Hematopoietic multipotent progenitor cell treated with erythropoietin and hydrocortisone succinate and interleukin-3 and kit ligand, for 4 days (in vitro differentiated cells): Measurements from ENCODE around the gene EGFL6.
A peak's percentile ranks its signal among the peaks of the same experiment; 100 is the strongest.
"Not testable (repeated sequence)": the region's sequence is repeated elsewhere in the genome, so short reads cannot be mapped to it uniquely, and the experiment has no call there.

Source experiments
- DNase-seq: peaks from one replicate; pipeline ENCODE4 v3.0.0-alpha.2; 2015

EGFL6 gene

GRCh38 chrX:13654116-13654515 is 84.7 kb downstream of the EGFL6 start:
- DNase-seq, result no peak

- DNase-seq, result no peak
These were observed 86.3 kb downstream of the EGFL6 start for GRCh38 chrX:13655674-13656073.

DNA sequence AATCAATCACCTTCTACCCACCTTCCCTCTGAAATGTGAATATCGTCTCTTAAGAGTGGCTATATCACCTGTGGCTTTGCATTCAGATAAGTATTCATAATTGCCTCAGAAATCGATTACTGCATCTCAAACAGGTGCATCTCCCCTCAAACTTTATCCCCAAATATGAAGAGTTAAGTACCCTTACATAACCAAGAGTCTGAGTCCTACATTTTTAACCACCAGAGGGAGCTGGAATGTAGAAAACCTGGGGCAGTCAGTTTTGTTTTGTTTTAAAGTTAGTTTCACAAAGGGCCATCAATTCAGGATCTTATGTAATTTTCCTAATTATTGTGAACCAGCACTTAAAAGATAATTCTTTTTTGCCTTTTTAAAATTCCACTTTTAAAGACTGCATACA is 89.2 kb downstream of the EGFL6 start:
- peak; percentile 78 for DNase-seq

DNA sequence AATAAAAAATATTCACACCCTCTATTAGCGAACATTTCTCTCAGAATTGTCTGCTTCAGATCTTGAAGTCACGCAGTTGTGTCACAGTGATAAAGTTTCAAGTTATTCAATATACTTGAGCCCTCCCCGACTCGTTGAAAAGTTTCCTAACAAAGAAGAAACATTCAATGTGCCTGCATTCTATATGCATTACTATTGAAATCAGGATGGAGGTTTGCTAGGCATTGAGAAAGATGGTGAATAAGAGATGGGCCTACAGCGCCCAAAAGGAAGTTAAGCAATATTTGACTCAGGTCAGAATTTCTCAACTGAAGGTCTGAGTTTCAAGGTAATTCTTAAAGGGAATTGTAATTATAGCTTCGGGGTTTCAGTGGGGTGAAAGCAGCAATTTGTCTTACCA is 89.7 kb downstream of the EGFL6 start:
- peak; percentile 51 for DNase-seq

DNA sequence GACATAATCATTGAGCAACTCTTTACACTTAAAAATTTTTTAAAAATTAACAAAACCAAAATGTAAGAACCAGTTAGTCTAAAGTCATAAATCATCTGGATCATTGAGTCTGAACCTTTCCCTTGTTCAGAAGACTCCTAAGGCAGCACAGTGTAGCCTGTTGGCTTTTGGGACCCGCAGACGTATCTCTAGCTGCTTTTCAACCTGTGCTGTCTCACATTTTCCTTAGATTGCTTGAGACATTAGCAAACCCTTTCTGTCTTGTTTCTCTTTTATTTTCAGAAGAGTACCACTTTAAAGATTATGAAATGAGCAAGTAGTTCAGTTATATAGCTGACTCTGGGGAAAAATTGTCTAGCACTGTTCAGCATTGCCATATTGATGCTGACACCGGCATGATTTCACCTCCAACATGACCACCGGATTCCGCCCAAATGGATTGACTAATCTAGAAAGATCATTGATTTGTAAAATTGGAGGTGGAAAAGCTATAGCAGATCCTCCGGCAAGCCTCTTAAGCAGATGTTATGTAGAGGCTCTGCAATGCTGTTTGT is 92.4 kb downstream of the EGFL6 start:
- no peak for DNase-seq

GRCh38 chrX:13662355-13662791 is 93.0 kb downstream of the EGFL6 start:
- no peak for DNase-seq

- DNase-seq, result no peak
These were observed 94.6 kb downstream of the EGFL6 start for GRCh38 chrX:13664020-13664419.

DNA sequence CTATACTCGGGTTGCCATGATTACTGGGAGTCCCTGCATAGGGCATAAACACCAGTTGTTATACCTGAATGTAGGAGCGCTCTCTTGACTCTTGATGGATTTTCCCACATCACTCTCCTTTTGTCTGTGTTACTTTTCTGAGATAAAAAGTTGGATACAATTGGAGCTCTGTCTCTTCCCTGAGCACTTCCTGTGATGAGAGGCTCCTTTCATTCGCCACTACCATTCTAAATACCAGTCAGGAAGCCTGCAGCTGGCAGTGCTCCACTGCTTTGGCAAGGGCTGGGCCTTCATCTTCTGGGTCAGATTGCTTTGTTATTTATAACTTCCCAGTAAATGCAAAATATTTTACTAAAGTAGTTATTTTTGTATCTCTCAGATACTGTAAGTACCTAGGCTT is 97.4 kb downstream of the EGFL6 start:
- DNase-seq, result no peak

GRCh38 chrX:13667919-13668318 is 98.5 kb downstream of the EGFL6 start:
- DNase-seq, result no peak

GRCh38 chrX:13669246-13669737 is 99.9 kb downstream of the EGFL6 start:
- DNase-seq, result peak; percentile 81

DNA sequence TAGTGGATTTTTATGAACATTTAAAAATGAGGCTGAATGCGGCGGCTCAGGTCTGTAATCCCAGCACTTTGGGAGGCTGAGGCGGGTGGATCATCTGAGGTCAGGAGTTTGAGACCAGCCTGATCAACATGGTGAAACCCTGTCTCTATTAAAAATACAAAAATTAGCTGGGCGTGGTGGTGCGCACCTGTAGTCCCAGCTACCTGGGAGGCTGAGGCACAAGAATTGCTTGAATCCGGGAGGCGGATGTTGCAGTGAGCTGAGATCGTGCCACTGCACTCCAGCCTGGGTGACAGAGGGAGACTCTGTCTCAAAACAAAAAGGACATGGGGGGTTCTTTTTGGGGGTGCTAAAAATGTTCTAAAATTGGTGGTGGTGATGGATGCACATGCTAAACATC is 100.4 kb downstream of the EGFL6 start:
- DNase-seq, result not testable (repeated sequence)

DNA sequence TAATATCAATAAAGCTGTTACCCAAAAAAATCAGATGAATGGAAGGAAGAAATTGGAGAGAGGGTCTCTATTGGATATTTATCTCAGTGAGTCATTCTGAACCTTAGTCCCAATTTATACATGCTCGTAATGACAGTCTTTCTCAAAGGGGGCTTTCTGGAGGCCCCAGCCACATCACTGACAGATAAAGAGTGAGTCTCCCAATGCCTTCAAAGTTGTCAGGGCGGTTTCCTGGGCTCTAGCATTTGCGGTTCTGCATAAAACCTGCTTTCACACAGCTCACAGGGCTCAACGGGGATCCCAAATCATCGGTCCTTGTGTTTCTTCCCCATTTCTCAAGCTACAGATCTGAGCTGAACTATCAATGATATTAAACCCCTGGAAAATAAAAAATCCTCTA is 100.8 kb downstream of the EGFL6 start:
- no peak for DNase-seq

GRCh38 chrX:13673016-13673415 is 103.6 kb downstream of the EGFL6 start:
- DNase-seq, result no peak

GRCh38 chrX:13676885-13677284 is 107.5 kb downstream of the EGFL6 start:
- no peak for DNase-seq

DNA sequence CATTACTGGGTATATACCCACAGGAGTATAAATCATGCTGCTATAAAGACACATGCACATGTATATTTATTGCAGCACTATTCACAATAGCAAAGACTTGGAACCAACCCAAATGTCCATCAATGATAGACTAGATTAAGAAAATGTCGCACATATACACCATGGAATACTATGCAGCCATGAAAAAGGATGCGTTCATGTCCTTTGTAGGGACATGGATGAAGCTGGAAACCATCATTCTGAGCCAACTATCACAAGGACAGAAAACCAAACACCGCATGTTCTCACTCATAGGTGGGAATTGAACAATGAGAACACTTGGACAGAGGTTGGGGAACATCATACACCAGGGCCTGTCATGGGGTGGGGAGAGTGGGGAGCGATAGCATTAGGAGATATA is 110.3 kb downstream of the EGFL6 start:
- not testable (repeated sequence) for DNase-seq

DNA sequence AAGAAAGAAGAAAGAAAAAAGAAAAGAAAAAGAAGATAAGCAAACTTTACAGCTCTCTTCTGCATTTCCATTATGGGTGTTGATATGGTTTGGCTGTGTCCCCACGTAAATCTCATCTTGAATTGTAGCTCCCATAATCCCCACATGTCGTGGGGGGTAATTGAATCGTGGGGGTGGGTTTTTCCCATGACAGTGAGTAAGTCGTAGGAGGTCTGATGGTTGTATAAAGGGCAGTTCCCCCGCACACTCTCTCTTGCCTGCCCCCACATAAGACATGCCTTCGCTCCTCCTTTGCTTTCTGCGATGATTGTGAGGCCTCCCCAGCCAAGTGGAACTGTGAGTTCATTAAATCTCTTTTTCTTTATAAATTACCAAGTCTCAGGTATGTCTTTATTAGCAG is 112.2 kb downstream of the EGFL6 start:
- DNase-seq, result no peak
